Medulla oblongata (tissue), 1 donor: ENCODE results near the gene VAV2.

ENCODE experiments used
- DNase-seq: peaks from one replicate; pipeline ENCODE4 v3.0.0-alpha.2; 2015; ENCODE audit errors: extremely low spot score

VAV2 gene

DNA sequence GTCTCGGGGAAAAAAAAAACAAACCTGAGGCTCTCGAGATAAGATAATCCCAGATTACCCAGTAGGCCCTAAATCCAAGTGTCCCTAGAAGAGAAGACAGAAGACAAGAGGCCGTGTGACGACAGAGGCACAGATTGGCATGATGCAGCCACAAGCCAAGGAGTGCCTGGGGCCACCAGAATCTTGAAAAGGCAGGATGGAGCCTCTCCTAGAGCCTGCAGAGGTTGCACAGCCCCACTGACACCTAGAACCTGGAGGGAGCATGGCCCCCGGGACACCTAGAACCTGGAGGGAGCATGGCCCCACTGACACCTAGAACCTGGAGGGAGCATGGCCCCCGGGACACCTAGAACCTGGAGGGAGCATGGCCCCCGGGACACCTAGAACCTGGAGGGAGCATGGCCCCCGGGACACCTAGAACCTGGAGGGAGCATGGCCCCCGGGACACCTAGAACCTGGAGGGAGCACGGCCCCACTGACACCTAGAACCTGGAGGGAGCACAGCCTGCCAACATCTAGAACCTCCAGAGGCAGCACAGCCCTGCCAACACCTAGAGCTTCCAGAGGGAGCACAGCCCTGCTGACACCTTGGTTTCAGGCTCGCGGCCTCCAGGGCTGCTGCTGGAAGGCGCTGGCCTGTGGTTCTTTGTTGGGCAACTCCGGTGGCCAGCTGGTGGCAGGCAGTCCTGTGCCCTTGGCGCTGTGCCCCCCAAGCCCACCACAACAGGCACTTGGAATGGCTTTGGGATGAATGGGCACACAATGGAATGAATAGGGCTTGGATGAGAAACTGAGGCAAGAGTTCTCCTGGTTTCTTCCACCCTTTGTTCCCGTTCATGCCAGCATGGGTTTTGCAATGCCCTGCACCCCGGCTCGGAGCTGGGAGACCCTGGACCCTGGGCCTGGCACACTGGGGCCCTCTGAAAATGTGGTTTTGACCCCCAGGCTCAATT lies 39.2 kb downstream of the VAV2 start:
- no peak for DNase-seq

DNA sequence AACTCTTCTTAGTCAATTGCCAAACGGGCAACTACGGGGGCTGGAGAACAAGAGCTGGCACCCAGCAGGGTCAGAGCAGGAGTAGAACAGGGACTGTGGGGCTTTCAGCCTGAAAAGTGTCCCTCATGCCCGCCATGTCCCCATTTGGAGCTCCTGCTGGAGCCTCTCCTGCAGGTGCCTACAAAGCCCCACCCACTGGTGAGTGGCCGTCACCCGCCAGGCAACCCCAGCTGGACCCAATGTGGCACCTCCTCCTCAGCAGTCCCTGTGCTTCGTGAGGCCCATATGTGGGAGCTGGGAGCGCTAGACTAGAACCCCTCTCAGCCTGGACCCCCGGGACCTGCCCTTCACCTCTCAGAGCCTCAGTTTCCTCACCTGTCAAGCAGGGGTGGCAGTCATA lies 40.9 kb downstream of the VAV2 start:
- DNase-seq, result no peak

DNA sequence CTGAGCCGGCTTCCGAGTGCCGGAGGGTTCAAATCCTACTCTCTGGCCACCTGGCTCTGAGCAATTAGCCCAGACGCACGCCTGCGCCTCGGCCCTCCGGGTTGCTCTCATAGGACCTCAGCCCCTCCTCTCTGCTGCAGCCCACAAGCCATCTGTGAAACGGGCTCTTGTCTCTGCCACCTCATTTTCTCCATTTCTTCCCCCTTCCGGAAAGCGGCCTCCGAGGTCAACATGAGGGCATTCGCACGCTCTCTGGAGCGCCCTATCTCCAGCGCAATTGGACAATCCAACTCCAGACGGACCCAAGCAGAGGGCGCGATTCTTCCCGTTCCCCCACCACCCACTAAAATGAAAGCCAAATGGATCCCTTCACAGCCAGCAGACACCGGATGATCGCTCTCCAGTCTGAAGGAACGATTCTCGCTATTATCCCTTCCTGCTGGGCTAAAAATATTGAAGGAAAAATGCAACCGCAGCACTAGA lies 41.5 kb downstream of the VAV2 start:
- no peak for DNase-seq

DNA sequence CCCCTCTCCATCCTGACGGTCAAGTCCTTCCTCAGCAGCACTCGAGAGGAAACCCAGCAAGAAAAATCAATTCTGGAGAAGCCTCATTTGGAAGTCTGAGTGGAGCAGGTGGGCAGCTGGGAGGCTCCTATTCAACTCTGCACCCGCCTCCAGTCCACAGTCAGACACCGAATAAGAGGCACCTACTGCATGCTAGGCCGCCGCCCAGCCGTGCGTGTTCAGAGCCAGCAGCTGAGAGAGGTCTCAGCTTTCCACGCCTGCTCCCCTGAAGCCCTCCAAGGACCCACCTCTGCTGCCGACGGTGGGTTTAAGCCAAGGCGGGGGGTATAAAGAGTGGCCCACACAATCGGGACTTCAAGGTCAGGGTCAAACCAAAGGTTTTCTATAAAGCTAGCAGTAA lies 41.9 kb downstream of the VAV2 start:
- DNase-seq, result no peak

DNA sequence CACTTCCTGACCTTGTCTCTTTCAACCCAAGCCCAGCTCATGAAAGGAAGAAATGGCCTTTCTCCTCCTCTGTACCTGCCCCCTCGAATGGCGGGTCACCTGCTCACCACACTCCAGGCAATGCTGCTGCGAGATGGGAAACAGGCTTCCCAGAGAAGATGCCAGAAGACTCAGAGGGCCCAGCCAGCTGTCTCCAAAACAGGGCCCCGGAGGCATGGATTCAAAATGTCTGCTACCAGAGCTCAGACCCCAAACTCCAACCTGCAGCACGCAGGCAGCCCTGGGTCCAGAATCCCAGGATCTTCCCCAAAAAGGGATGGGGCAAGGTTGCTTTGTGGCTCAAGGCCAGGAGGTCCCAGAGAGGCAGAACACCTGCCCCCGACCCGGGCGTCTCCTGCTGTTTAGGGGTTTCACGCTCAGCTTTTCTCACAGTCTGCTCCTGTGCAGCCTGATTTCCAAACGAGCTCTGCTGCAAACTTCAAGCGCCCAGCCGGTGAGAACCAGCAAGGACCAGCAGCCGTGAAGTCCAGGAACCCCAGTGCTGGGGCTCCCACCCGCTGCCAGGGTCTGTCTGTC lies 42.5 kb downstream of the VAV2 start:
- DNase-seq, result no peak

DNA sequence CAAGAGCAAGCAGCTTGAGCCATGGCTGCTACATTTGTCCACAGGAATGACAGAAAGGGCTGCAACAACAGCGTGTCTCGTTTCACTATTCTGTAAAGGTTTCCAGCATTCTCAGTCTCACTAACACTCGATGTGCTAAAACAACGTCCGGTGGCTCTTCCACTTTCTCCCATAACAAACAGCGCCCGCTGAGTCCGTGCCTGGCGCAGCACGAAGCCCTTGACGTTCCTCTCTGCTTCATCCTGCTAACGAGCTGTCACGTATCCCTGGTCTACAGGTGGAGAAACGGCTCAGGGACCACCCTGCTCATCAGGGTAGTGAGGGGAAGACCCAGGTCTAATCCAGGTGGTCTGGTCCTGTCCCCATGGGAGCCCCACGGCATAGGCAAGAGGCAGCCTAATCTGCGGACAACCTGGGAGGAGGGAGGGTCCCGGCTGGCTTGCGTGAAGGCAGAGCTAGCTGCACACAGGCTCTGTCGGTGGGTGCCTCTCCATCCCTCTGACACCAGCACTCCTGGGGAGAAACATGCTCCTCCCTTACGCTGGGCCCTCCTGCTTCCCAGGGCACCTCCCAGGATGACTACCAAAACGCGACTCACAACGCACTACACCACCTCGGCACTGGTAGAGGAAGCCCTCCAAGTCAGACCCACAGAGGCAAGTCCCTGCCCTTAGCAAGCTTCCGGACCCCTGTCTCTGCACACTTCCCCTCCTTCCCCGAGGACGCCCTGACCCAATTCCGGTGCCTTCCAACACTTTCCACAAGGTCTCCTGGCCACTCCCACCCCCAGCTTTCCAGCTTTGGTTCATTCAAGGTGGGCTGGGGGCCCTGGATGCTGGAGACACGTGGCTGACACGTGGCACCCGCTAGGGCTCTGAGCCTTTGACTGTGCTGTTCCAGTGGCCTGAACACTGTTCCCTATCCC lies 43.3 kb downstream of the VAV2 start:
- no peak for DNase-seq

DNA sequence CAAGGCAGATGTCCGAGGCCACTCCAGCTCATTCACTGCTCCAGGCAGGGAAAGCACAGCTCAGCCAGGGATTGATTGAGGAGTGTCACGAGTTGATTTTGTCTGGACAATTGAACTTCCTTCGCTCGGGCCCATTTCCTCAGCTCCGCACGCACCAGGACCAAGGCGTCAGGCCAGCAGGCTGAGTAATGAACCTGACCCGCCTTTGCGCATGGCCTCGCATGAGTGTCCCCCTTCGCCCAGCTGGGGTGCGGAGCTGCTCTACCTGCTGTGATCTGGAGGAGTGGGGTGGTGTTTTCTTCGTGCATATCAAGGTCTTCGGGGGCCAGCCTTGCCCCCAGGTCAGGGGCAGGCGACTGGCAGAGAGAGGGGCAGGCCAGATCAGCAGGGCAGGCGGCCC lies 44.0 kb downstream of the VAV2 start:
- no peak for DNase-seq

DNA sequence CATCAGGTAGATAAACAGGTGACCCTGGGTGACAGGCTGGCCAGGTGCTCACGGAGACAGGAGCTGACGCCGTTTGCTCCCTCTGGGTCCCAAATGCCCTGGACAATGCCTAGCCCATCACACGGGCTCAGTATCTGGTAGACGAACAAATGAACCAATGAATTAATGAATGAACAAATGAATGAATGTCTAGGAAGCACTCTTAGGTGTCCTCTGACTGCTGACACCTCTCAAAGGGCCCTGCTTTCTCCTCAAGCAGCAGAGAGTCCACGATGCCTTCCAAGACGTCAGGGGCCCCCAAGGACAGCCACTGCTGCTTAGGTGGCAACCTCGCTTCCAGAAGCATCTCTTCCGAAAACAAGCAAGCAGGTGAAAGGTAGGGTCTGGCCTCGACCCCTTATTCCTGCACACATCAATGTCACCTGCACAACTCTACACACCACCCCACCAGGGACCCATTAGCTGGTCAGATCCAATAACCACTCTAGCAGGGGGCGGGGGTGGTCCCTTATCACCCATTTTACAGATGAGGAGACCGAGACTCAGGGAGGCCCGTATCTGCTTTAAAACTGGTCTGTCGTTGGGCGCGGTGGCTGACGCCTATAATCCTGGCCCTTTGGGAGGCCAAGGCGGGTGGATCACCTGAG lies 45.2 kb downstream of the VAV2 start:
- no peak for DNase-seq

DNA sequence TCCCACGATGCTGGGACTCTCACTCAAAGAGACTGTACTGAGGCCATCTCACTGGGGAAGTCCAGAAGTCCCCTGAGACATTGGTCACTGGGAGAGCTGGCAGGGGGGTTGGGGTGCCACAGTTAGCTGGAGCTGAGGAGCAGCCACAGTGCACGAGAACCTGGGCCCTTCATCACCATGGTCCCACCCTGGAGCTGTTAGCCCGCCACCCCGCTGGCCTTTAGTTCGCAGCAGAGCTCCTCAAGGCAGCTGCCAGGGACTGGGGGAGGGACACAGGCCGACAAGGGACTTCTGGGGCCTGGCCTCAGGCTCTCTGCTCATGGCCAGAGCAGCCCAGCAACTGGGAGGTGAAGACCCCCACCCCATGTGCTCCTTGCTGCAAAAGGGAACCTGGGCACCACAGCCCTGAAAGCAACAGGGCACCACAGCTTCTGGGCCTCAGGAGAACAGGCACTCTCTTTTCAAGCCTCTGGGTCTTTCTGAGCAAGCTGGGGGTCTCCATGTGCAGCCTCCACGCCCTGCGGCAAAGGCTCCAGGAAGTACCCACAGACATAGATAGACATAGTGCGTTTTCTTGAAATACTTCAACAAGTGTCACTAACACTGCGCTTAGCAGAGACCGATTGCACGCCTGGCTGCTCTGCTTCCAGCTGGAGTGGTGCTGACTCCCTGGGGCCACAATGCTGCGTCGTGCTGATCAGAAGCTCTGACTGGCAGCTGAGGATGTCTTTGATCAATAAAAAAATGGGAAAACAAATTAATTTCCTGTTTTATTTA lies 46.0 kb downstream of the VAV2 start:
- DNase-seq, result no peak

DNA sequence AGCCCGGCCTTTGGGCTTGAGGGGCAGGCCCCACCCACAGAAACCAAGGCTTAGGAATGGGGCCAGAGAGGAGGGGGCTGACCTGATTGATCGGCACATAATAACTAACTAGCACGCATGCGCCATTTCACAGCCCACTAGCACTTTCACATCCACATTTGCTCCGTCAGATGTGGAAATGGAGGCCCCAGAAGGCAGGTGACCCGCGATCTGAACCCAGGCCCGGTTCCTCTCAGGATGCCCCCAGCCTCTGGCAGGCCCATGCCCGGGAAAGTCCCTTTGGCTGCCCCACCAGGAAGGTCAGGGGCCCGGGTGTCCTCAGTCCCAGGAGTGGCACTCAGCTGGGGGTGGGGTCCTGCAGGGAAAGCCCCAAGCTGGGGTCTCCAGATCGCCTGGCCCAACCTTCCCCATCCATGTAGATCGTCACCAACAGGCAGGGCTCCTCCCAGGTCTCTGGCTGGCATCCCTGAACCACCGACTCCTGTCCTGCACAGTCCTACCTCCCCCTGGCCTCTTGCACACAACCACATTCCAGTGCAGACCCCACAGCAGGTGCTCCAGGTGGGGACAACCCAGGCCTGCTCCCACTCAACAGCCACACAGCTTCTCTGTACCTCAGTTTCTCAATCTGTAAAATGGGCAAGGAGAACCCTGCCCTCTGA lies 46.7 kb downstream of the VAV2 start:
- no peak for DNase-seq

DNA sequence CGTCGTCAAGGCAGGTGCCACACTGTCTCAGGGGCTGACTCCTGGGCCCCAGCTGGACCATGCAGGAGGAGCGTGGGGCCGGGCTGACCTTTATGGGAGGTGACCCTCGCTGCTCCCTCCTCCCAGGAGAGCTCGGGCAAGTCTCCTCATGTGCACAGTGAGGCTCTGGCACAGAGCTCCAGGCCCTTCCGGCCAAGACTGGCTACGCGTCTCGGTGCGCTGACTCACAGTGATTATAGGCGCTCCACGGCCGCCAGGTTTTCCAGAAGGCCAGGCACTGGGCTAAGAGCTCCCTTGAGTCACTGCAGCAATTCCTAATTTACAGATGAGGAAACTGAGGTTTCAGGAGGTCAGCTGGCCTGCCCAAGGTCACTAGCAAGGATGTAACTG lies 47.4 kb downstream of the VAV2 start:
- no peak for DNase-seq

DNA sequence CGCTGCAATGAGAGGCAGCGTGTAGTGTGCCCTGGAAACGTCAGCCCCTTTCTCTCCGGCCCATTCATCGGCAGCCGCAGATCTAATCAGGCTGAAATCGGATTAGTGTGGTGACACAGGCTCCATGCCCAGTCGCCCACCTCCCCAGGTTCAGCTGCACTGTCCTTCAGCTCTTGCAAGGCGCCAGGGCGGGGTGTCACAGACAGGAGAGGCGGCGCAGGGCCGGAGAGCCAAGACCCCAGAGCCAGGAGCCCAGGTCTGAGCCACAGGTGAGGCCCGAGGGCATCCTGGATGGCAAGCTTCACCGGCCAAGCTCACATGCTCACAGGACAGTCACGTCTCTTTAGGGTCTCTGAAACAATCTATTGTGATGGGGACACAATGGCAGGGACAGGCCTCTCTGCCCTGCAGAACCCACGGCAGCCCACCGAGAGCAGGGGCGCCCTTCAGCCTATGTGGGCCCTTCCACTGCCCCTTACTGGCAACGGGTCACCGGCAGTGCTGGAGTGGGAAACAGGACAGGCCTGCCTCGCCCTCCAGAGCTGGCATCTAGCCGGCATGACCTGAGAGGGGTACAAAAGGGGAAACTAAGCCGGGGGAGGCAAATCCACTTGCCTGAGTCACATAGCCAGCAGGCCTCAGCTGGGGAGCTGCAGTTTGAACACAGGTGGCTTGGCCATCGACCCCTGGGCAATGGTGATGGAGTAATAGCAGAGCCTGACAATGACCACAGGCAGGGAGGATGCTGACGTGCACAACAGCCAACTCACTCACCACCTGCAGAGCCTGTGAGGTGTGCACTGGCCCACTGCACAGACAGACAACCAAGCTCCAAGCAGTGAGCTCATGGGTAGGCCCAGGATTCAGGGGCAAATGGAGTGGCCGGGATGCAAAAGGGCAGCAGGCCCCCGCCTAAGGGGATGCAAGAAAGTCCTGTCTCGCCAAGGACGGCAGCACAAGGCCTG lies 48.1 kb downstream of the VAV2 start:
- DNase-seq, result no peak

DNA sequence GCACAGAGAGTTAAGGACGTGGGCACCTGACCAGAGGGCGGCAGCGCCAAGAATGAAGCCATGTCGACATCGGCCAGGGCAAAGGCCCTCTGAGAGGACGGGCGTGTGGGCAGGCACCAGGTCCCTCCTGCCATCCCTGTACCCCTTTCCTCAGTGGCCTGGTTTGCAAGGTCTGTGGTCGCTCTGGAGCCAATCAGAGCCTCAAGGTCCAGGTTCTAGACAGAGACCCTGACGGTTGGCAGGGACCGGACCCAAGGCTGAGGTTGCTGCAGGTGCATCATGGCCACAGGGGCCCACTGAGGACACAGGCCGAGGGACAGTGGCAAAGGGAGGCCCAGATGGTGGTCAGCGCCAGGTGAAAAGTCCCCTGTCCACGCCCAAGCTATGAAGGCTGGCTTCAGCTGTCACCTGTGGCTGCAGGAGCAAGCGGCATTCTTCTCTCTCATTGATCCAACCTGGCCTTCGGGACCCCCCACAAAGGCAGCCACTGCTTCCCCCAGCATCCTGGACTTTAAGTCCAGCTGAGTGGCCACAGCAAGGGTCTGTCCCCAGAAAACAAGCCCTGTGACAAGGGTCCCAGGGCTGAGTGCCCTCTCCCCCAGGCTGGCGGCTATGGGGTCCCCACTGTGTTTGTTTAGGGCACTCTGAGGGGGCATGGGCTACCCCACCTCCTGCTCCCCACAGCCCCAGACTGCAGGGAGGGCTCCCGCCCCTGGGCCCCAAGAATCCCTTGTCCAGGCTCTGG lies 48.9 kb downstream of the VAV2 start:
- no peak for DNase-seq

DNA sequence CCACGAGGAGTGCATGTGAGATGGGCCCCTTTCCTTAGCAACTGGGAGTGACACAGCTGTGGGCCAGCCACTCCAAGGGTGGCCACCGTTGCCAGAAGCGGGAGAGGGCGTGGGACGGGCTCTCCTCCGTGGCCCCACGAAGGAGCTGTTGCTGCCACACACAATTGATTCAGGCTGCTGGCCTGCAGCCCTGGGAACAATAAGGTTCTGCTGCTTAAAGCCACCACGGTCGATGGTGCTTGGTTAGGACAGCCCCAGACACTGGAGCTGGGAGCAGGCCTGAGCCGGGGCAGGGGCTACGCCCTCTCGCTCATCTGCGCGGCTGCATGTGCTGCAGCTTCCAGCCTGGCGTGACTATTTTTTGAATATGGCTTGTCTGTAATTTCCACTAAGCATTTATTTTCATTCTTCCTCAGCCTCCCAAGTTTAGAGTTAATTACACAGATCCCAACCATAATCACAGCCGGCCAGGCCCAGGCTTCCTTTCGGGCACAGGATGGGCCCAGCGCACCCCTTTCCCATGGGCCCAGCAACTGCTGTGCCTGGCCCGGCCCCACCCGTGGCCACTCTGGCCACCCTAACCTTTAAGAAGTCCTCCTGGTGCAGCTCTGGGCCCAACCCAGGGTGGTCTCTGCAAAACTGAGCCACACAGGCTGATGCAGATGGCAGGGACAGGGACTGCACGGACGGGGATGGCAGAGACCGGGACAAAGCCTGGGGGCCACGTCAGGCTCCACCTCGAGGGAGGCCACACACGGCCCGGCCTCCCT lies 49.7 kb downstream of the VAV2 start:
- no peak for DNase-seq

DNA sequence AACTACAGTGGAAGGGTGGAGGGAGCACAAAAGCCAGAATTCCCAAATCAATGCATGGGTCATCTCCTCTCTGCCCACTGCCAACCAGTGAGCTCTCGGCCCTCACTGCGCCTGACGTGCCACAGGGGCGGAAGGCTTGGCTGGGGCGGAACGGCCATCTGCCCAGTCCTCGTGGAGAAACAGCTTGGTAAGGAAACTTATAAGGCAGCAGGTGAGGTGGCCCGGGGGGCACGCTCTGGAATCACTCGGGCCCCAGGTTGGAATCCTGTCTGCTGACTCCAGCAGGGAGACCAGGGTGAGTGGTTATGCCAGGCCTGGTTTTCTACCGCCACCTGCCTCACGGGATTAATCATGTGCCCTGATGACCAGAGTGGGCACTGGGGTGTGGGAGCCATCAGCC lies 52.3 kb downstream of the VAV2 start:
- DNase-seq, result no peak

DNA sequence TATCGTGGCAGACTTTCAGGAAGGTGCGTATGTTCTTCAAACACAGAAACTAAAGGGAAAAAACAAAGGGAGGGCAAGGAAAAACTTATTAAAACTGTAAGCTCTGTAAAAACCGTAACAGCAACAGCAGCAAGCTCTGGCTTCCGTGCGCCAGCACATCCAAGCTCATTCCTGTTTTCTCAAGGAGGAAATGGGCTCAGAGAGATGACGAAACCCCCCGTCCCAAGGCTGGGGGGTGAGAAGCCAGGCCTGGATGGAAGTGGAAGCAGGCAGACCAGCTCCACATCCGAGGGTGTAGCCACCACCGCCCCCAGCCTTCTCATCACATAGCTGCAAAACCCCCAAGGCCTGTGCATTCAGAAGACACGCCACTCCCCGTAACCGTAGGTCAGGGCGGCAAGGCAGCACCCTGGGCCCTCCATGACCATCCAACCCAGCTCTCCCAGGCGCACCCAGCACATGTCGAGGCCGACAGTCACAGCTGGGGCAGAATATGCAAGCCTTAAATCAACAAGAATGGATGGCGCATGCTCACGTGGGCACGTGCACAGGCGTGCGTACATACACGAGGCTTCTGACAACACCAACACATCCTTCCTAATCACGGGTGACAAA lies 52.8 kb downstream of the VAV2 start:
- DNase-seq, result no peak

DNA sequence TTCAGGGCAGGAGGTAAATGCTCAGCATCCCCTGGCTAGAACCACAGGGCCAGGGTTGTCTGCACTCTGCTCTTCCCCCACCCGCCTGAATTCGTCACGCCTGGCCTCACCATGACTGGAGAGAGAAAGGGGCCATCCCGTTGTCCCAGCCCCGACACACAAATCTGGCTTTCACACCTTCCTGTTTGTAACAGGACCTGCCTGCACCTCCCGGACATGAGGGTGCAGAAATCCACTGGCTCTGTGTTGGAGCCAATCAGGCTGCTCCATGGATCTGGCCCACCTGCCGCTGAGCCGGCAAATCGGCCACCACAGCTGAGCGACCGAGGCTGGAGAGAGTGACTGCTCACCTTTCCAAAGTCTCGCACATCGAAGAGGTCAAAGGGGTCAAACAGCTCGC lies 53.4 kb downstream of the VAV2 start:
- DNase-seq, result no peak
